Colonic mucosa (tissue), 4 donors: ENCODE results near the gene HOXC13. TPM values are rescaled to one million over a fixed set of nuclear protein-coding genes. Genes with fewer than 3 reads are reported as not detected.

ENCODE experiments used
- DNase-seq: peaks from one replicate; pipeline ENCODE4 v3.0.0-alpha.2; 2020
- H3K27ac ChIP-seq: fragments of 200-600 bp; one replicate; pipeline ENCODE4 v1.8.0; 2021
- H3K27me3 ChIP-seq: fragments of 200-600 bp; one replicate; pipeline ENCODE4 v1.8.0; 2021
- H3K36me3 ChIP-seq: fragments of 200-600 bp; one replicate; pipeline ENCODE4 v1.8.0; 2021
- H3K4me1 ChIP-seq: fragments of 200-600 bp; one replicate; pipeline ENCODE4 v1.8.0; 2021; ENCODE audit warnings: mild to moderate bottlenecking
- H3K4me3 ChIP-seq: fragments of 200-600 bp; one replicate; pipeline ENCODE4 v1.8.0; 2021
- H3K9ac ChIP-seq, 2 donors: one replicate each; pipeline ENCODE4 v1.7.0; 2013; ENCODE audit warnings: control low read depth in 2 of 2, low read depth in 2 of 2, low read length in 2 of 2
- H3K9me3 ChIP-seq: fragments of 200-600 bp; one replicate; pipeline ENCODE4 v1.8.0; 2021
- CTCF ChIP-seq: fragments of 200-600 bp; IDR thresholded peaks from one replicate; pipeline ENCODE4 v1.8.0; 2022; ENCODE audit warnings: antibody characterized with exemption, mild to moderate bottlenecking
- intact Hi-C: fragments of 100-400 bp; cut with DNase I; formaldehyde crosslinking; loops from one replicate; pipeline ENCODE4 v1.14.1; 2022
- total RNA-seq, 2 donors: library from RNA; stranded (reverse); fragmentation: NEBNext Ultra II Directional in 1 of 2; extraction: Animal tissue kit (Norgen Biotek cat#: 25700) in 1 of 2; gene quantifications; one replicate each; pipeline ENCODE4 v1.2.1, GENCODE V29; 2021
- donor health status: healthy.
- donor health status: DM: no; HTN: no; CAD: no.
- donor health status: DM: no; HTN: no; CAD: no.

HOXC13 gene
- total RNA-seq, 2 donors from 2014 or later: not detected

- H3K27ac ChIP-seq: no peak overlapping the region
- H3K36me3 ChIP-seq: no peaks in the 10 kb centered on the region
- H3K4me1 ChIP-seq: no peaks in the 10 kb centered on the region
- no peaks in the 10 kb centered on the region for H3K9me3 ChIP-seq
- TF ChIP-seq CTCF: no peak
- no peak overlapping the region for H3K4me3 ChIP-seq
- no peak for DNase-seq
- H3K27me3 ChIP-seq: peaks cover 93% of the 10 kb centered on the region
- intact Hi-C loops: no loop called here
- H3K9ac ChIP-seq: no peak overlapping the region
Observed at GRCh38 chr12:53948650-53949593, 10.3 kb downstream of the HOXC13 start.

- Histone ChIP-seq H3K9me3 (no peaks in the 10 kb centered on the region), H3K4me1 (no peaks in the 10 kb centered on the region), H3K9ac (no peak overlapping the region), H3K4me3 (no peak overlapping the region), H3K36me3 (no peaks in the 10 kb centered on the region), H3K27me3 (peaks cover 93% of the 10 kb centered on the region), H3K27ac (no peak overlapping the region)
- DNase-seq: no peak
- intact Hi-C loops: no loop called here
- no peak for TF ChIP-seq CTCF
Observed at GRCh38 chr12:53949631-53950436, 11.2 kb downstream of the HOXC13 start.

- no peak overlapping the region for H3K9ac ChIP-seq
- H3K27me3 ChIP-seq: peaks cover 93% of the 10 kb centered on the region
- DNase-seq: no peak
- H3K36me3 ChIP-seq: no peaks in the 10 kb centered on the region
- no peaks in the 10 kb centered on the region for H3K4me1 ChIP-seq
- no peak overlapping the region for H3K27ac ChIP-seq
- no peaks in the 10 kb centered on the region for H3K9me3 ChIP-seq
- intact Hi-C loops: no loop called here
- TF ChIP-seq CTCF: no peak
- H3K4me3 ChIP-seq: no peak overlapping the region
Observed at GRCh38 chr12:53950437-53950773, 11.8 kb downstream of the HOXC13 start.

GRCh38 chr12:53950789-53951576 is 12.4 kb downstream of the HOXC13 start:
- no peaks in the 10 kb centered on the region for H3K4me1 ChIP-seq
- intact Hi-C loops: no loop called here
- H3K9ac ChIP-seq: no peak overlapping the region
- H3K27ac ChIP-seq: no peak overlapping the region
- H3K4me3 ChIP-seq: no peak overlapping the region
- TF ChIP-seq CTCF: no peak
- no peaks in the 10 kb centered on the region for H3K9me3 ChIP-seq
- no peak for DNase-seq
- peaks cover 93% of the 10 kb centered on the region for H3K27me3 ChIP-seq
- no peaks in the 10 kb centered on the region for H3K36me3 ChIP-seq
